Thymus (tissue), 11 donors: Measurements from ENCODE around the gene EEIG2. TPM values are rescaled to one million over a fixed set of nuclear protein-coding genes. Genes with fewer than 3 reads are reported as not detected.

Source experiments
- DNase-seq, 9 donors: peaks; one replicate each; pipeline ENCODE4 v3.0.0-alpha.2; 2013; ENCODE audit warnings: low spot score in 9 of 9, low read depth in 6 of 9, missing footprints in 1 of 9
- H3K27ac ChIP-seq, 2 donors: one replicate each; pipeline ENCODE4 v1.5.1; 2013; ENCODE audit warnings: control low read depth in 1 of 2, low read depth in 1 of 2, low read length in 1 of 2, mild to moderate bottlenecking in 1 of 2, moderate library complexity in 1 of 2
- H3K27me3 ChIP-seq, 2 donors: one replicate each; pipeline ENCODE4 v1.5.1; 2013; ENCODE audit warnings: low read length in 1 of 2; ENCODE audit not compliant: control insufficient read depth in 2 of 2, insufficient read depth in 1 of 2
- H3K36me3 ChIP-seq, 2 donors: one replicate each; pipeline ENCODE4 v1.5.1; 2013; ENCODE audit warnings: low read length in 1 of 2, mild to moderate bottlenecking in 1 of 2, moderate library complexity in 1 of 2; ENCODE audit not compliant: control insufficient read depth in 2 of 2, insufficient read depth in 2 of 2
- H3K4me1 ChIP-seq, 2 donors: one replicate each; pipeline ENCODE4 v1.5.1; 2013; ENCODE audit warnings: low read length in 2 of 2; ENCODE audit not compliant: control insufficient read depth in 2 of 2, insufficient read depth in 2 of 2
- H3K4me3 ChIP-seq, 2 donors: one replicate each; pipeline ENCODE4 v1.5.1; 2013; ENCODE audit warnings: low read length in 2 of 2, control low read depth in 1 of 2, mild to moderate bottlenecking in 1 of 2
- H3K9me3 ChIP-seq, 2 donors: one replicate each; pipeline ENCODE4 v1.5.1; 2013; ENCODE audit warnings: low read length in 1 of 2, mild to moderate bottlenecking in 1 of 2; ENCODE audit not compliant: control insufficient read depth in 2 of 2, insufficient read depth in 1 of 2
- WGBS: extraction: QIAGEN DNeasy Blood & Tissue Kit; methylation state at CpG from one replicate; pipeline ENCODE4 v1.1.7; 2013; 5-methylcytosine and 5-hydroxymethylcytosine counted together
- polyA plus RNA-seq: library from polyadenylated mRNA; stranded (reverse); fragments of 200-250 nt; gene quantifications from one replicate; pipeline ENCODE4 v1.2.3, GENCODE V29; 2013
- total RNA-seq: library from RNA; stranded (reverse); fragments of 120-200 nt; gene quantifications from one replicate; pipeline ENCODE4 v1.2.4, GENCODE V29; 2013
- donor health status: healthy.

The EEIG2 gene
- total and polyA plus RNA-seq, 2 donors: 11.2 to 12.5 TPM

- no peaks in the 10 kb centered on the region for H3K27me3 ChIP-seq
- no peak for DNase-seq
- H3K4me3 ChIP-seq: no peak overlapping the region
- H3K36me3 ChIP-seq: no peaks in the 10 kb centered on the region
- WGBS: 69% methylated on average over 5 of the region's 5 CpGs
- no peak overlapping the region for H3K27ac ChIP-seq
- H3K4me1 ChIP-seq: no peaks in the 10 kb centered on the region
- H3K9me3 ChIP-seq: peaks cover 0 to 5% of the 10 kb centered on the region in 2 donors
Observed at GRCh38 chr1:108584428-108584856, 24.5 kb downstream of the EEIG2 start.

GRCh38 chr1:108585313-108585712 is 25.4 kb downstream of the EEIG2 start:
- H3K4me3 ChIP-seq: no peak overlapping the region
- no peak for DNase-seq
- no peaks in the 10 kb centered on the region for H3K9me3 ChIP-seq
- H3K4me1 ChIP-seq: no peaks in the 10 kb centered on the region
- H3K27me3 ChIP-seq: no peaks in the 10 kb centered on the region
- WGBS: 98% methylated on average over 1 of the region's 1 CpG
- no peaks in the 10 kb centered on the region for H3K36me3 ChIP-seq
- H3K27ac ChIP-seq: no peak overlapping the region

GRCh38 chr1:108590441-108590840 is 30.5 kb downstream of the EEIG2 start:
- no peaks in the 10 kb centered on the region for H3K36me3 ChIP-seq
- H3K4me3 ChIP-seq: no peak overlapping the region
- DNase-seq: no peak
- peak overlapping the region in 1 of 2 donors; percentile 52 for H3K27ac ChIP-seq
- WGBS: 69% methylated on average over 2 of the region's 2 CpGs
- no peaks in the 10 kb centered on the region for H3K27me3 ChIP-seq
- peaks cover 0 to 2% of the 10 kb centered on the region in 2 donors for H3K4me1 ChIP-seq
- no peaks in the 10 kb centered on the region for H3K9me3 ChIP-seq

- 65% methylated on average over 3 of the region's 3 CpGs for WGBS
- no peak overlapping the region for H3K4me3 ChIP-seq
Observed at GRCh38 chr1:108590957-108591356, 31.1 kb downstream of the EEIG2 start.

GRCh38 chr1:108591466-108591865 is 31.6 kb downstream of the EEIG2 start:
- 96% methylated on average over 4 of the region's 4 CpGs for WGBS
- Histone ChIP-seq H3K4me3 (no peak overlapping the region), H3K27me3 (no peaks in the 10 kb centered on the region), H3K27ac (peak overlapping the region in 1 of 2 donors; percentile 38), H3K4me1 (peaks cover 0 to 2% of the 10 kb centered on the region in 2 donors), H3K36me3 (no peaks in the 10 kb centered on the region), H3K9me3 (no peaks in the 10 kb centered on the region)
- DNase-seq: no peak

More at GRCh38 chr1:108590957-108591356, 31.1 kb downstream of the EEIG2 start:
- Histone ChIP-seq H3K36me3 (no peaks in the 10 kb centered on the region), H3K4me1 (peaks cover 0 to 2% of the 10 kb centered on the region in 2 donors), H3K27me3 (no peaks in the 10 kb centered on the region), H3K27ac (peak overlapping the region in 1 of 2 donors; percentile 38), H3K9me3 (no peaks in the 10 kb centered on the region)
- DNase-seq: peak in 2 of 9 donors; percentile 2 to 44

GRCh38 chr1:108592030-108592759 is 32.3 kb downstream of the EEIG2 start:
- H3K4me3 ChIP-seq: no peak overlapping the region
- DNase-seq: no peak
- peaks cover 0 to 2% of the 10 kb centered on the region in 2 donors for H3K4me1 ChIP-seq
- H3K36me3 ChIP-seq: no peaks in the 10 kb centered on the region
- no peaks in the 10 kb centered on the region for H3K27me3 ChIP-seq
- 98% methylated on average over 5 of the region's 5 CpGs for WGBS
- no peak overlapping the region for H3K27ac ChIP-seq
- no peaks in the 10 kb centered on the region for H3K9me3 ChIP-seq

- Histone ChIP-seq H3K27me3 (no peaks in the 10 kb centered on the region), H3K4me3 (no peak overlapping the region), H3K4me1 (peaks cover 0 to 2% of the 10 kb centered on the region in 2 donors), H3K36me3 (no peaks in the 10 kb centered on the region), H3K27ac (no peak overlapping the region), H3K9me3 (no peaks in the 10 kb centered on the region)
- WGBS: over 99% methylated on average over 2 of the region's 2 CpGs
- no peak for DNase-seq
Observed at GRCh38 chr1:108593448-108593847, 33.5 kb downstream of the EEIG2 start.

GRCh38 chr1:108595507-108595906 is 35.6 kb downstream of the EEIG2 start:
- no peak for DNase-seq
- Histone ChIP-seq H3K36me3 (no peaks in the 10 kb centered on the region), H3K27me3 (no peaks in the 10 kb centered on the region), H3K4me1 (peaks cover 0 to 2% of the 10 kb centered on the region in 2 donors), H3K27ac (no peak overlapping the region), H3K4me3 (no peak overlapping the region), H3K9me3 (no peaks in the 10 kb centered on the region)
- WGBS: 87% methylated on average over 2 of the region's 2 CpGs

GRCh38 chr1:108597041-108597440 is 37.1 kb downstream of the EEIG2 start:
- Histone ChIP-seq H3K36me3 (no peaks in the 10 kb centered on the region), H3K4me1 (no peaks in the 10 kb centered on the region), H3K4me3 (no peak overlapping the region), H3K27ac (no peak overlapping the region), H3K9me3 (no peaks in the 10 kb centered on the region), H3K27me3 (no peaks in the 10 kb centered on the region)
- no peak for DNase-seq
